Measurements from ENCODE around the gene ALDOB.

DNA sequence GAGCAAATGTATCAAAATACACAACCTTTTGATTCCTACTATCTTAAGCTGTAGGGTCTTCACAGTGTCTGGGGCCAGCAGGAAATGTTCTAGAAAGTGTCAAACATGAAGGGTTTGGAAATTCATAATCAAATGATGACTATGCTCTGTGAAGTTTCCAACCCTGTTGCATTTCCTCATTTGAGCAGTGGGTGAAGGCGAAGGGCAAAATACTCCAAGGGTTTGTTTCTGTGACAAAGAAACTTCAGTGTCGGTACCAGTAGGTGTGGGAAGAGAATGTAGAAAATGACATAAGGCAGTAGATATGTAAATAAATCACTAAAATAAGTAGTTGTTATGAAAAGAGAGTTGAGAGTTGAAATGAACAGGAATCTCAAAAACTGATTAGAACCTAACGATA, 576 bp downstream of the ALDOB start:
- no peak for TF ChIP-seq CTCF (IDR thresholded peaks at IDR 0.05)
- no peak for TF ChIP-seq POLR2A (IDR thresholded peaks at IDR 0.05)
